ENCODE data around the gene TMEM213. TPM values are rescaled to one million over a fixed set of nuclear protein-coding genes. Genes with fewer than 3 reads are reported as not detected.
A peak's percentile ranks its signal among the peaks of the same experiment; 100 is the strongest.

Gene TMEM213
- total RNA-seq, 1 experiment from 2014 or later: 0.11 TPM

DNA sequence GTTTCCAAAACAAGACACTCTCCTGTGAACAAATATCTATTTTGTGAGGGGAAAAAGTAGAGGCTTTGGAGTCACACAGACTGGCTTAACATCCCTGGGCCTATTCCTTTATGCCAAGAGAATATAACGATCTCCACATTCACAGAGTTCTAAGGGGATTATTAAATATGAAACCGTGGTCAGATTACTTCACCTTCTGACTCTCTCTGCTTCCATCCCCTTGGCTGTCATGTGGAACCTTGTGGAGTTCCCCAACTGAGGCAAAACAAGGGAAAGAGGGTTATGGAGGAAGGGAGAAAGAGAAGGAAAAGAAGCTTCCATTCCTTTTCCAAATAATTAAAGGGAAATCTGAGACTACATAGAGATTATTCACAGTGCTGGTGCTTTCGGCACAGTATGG, 55.7 kb downstream of the TMEM213 start (continued):
- TF ChIP-seq GABPB1 (CRISPR knock-in tag; IDR thresholded peaks at IDR 0.05): no peak
- TF ChIP-seq, protein P1, sequence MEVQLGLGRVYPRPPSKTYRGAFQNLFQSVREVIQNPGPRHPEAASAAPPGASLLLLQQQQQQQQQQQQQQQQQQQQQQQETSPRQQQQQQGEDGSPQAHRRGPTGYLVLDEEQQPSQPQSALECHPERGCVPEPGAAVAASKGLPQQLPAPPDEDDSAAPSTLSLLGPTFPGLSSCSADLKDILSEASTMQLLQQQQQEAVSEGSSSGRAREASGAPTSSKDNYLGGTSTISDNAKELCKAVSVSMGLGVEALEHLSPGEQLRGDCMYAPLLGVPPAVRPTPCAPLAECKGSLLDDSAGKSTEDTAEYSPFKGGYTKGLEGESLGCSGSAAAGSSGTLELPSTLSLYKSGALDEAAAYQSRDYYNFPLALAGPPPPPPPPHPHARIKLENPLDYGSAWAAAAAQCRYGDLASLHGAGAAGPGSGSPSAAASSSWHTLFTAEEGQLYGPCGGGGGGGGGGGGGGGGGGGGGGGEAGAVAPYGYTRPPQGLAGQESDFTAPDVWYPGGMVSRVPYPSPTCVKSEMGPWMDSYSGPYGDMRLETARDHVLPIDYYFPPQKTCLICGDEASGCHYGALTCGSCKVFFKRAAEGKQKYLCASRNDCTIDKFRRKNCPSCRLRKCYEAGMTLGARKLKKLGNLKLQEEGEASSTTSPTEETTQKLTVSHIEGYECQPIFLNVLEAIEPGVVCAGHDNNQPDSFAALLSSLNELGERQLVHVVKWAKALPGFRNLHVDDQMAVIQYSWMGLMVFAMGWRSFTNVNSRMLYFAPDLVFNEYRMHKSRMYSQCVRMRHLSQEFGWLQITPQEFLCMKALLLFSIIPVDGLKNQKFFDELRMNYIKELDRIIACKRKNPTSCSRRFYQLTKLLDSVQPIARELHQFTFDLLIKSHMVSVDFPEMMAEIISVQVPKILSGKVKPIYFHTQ (CRISPR knock-in tag; IDR thresholded peaks at IDR 0.05): no peak

DNA sequence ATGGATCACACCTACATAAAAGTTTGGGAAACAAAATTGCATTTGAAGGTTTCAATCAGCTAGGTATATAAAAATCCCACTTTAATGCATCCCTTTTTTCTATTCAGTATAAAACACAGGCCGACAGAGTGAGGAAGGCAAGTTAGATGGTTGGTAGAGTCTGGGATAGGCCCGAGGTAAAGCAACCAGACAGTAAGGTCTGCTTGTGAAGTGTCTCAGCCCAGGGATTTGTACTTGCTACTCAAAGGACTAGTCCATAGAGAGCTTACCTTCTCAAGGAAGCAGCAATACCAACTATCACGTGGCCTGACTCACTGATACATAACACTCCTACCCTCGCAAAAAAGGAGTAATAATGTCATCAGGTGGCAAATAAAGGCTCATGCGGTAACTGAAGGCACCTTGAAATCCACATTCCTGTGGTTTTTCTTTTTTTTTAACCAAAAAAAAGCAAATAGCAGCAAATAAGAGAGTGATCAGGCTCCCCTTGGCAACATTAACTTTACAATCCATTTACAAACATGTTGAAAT, 56.4 kb downstream of the TMEM213 start:
- Mint-ChIP-seq H3K36me3 (peaks cover 68% of the 10 kb centered on the region), H3K27ac (peak overlapping the region; percentile 85; the same call in 1 of the 2 replicates), H3K4me3 (no peak overlapping the region), H3K4me1 (peaks cover 36% of the 10 kb centered on the region), H3K27me3 (ENCODE audit: low read depth) (no peaks in the 10 kb centered on the region; the same call in 1 of the 2 replicates), H3K9me3 (peaks cover 39% of the 10 kb centered on the region)
- no peak for DNase-seq (ENCODE audit: low spot score)
- no peak for TF ChIP-seq FOXK1 (CRISPR knock-in tag; IDR thresholded peaks at IDR 0.05)
- TF ChIP-seq PRRX2 (CRISPR knock-in tag; IDR thresholded peaks at IDR 0.05): no peak
- no peak for TF ChIP-seq MXD4 (CRISPR knock-in tag; IDR thresholded peaks at IDR 0.05; ENCODE audit: borderline replicate concordance)
- TF ChIP-seq PREB (CRISPR knock-in tag; IDR thresholded peaks at IDR 0.05; ENCODE audit: borderline replicate concordance): no peak
- no peak for TF ChIP-seq ZNF317 (CRISPR knock-in tag; IDR thresholded peaks at IDR 0.05; ENCODE audit: borderline replicate concordance, low read depth)
- TF ChIP-seq MYBL2 (CRISPR knock-in tag; IDR thresholded peaks at IDR 0.05): no peak
- TF ChIP-seq, protein P2, sequence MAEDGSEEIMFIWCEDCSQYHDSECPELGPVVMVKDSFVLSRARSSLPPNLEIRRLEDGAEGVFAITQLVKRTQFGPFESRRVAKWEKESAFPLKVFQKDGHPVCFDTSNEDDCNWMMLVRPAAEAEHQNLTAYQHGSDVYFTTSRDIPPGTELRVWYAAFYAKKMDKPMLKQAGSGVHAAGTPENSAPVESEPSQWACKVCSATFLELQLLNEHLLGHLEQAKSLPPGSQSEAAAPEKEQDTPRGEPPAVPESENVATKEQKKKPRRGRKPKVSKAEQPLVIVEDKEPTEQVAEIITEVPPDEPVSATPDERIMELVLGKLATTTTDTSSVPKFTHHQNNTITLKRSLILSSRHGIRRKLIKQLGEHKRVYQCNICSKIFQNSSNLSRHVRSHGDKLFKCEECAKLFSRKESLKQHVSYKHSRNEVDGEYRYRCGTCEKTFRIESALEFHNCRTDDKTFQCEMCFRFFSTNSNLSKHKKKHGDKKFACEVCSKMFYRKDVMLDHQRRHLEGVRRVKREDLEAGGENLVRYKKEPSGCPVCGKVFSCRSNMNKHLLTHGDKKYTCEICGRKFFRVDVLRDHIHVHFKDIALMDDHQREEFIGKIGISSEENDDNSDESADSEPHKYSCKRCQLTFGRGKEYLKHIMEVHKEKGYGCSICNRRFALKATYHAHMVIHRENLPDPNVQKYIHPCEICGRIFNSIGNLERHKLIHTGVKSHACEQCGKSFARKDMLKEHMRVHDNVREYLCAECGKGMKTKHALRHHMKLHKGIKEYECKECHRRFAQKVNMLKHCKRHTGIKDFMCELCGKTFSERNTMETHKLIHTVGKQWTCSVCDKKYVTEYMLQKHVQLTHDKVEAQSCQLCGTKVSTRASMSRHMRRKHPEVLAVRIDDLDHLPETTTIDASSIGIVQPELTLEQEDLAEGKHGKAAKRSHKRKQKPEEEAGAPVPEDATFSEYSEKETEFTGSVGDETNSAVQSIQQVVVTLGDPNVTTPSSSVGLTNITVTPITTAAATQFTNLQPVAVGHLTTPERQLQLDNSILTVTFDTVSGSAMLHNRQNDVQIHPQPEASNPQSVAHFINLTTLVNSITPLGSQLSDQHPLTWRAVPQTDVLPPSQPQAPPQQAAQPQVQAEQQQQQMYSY (CRISPR knock-in tag; IDR thresholded peaks at IDR 0.05): no peak
- TF ChIP-seq, protein P3, sequence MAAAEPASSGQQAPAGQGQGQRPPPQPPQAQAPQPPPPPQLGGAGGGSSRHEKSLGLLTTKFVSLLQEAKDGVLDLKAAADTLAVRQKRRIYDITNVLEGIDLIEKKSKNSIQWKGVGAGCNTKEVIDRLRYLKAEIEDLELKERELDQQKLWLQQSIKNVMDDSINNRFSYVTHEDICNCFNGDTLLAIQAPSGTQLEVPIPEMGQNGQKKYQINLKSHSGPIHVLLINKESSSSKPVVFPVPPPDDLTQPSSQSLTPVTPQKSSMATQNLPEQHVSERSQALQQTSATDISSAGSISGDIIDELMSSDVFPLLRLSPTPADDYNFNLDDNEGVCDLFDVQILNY (CRISPR knock-in tag; IDR thresholded peaks at IDR 0.05): no peak
- TF ChIP-seq CREM (CRISPR knock-in tag; IDR thresholded peaks at IDR 0.05): no peak
- no peak for TF ChIP-seq ZNF396 (CRISPR knock-in tag; IDR thresholded peaks at IDR 0.05; ENCODE audit: borderline replicate concordance)
- no peak for TF ChIP-seq ZBTB21 (CRISPR knock-in tag; IDR thresholded peaks at IDR 0.05; ENCODE audit: borderline replicate concordance)
- no peak for TF ChIP-seq TEAD4 (CRISPR knock-in tag; IDR thresholded peaks at IDR 0.05)
- TF ChIP-seq, protein P4, sequence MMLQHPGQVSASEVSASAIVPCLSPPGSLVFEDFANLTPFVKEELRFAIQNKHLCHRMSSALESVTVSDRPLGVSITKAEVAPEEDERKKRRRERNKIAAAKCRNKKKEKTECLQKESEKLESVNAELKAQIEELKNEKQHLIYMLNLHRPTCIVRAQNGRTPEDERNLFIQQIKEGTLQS (CRISPR knock-in tag; conservative IDR thresholded peaks at IDR 0.05): no peak
- TF ChIP-seq USF2 (CRISPR knock-in tag; IDR thresholded peaks at IDR 0.05): no peak; the same call in 1 of the 2 replicates
- TF ChIP-seq GRHL2 (CRISPR knock-in tag; IDR thresholded peaks at IDR 0.05; ENCODE audit: insufficient replicate concordance, severe bottlenecking): no peak
- no peak for TF ChIP-seq NR2C2 (CRISPR knock-in tag; IDR thresholded peaks at IDR 0.05)
- no peak for TF ChIP-seq ZNF423 (CRISPR knock-in tag; IDR thresholded peaks at IDR 0.05)
- TF ChIP-seq ZBTB43 (CRISPR knock-in tag; IDR thresholded peaks at IDR 0.05): no peak
- no peak for TF ChIP-seq GTF2I (CRISPR knock-in tag; conservative IDR thresholded peaks at IDR 0.05)
- no peak for TF ChIP-seq HMGA2 (CRISPR knock-in tag; IDR thresholded peaks at IDR 0.05)
- ChIA-PET CTCF (interaction anchor here (1.0 kb wide), 1 partner anchor 56 kb away, joined by 3 read pairs; the partner anchor contains the start of genes ATP6V0A4 and TMEM213), POLR2A (no interaction called here)
- peak; percentile 60 for ATAC-seq

All from WTC11 (cell line).